ENCODE data around the gene XXYLT1.

The XXYLT1 gene

DNA sequence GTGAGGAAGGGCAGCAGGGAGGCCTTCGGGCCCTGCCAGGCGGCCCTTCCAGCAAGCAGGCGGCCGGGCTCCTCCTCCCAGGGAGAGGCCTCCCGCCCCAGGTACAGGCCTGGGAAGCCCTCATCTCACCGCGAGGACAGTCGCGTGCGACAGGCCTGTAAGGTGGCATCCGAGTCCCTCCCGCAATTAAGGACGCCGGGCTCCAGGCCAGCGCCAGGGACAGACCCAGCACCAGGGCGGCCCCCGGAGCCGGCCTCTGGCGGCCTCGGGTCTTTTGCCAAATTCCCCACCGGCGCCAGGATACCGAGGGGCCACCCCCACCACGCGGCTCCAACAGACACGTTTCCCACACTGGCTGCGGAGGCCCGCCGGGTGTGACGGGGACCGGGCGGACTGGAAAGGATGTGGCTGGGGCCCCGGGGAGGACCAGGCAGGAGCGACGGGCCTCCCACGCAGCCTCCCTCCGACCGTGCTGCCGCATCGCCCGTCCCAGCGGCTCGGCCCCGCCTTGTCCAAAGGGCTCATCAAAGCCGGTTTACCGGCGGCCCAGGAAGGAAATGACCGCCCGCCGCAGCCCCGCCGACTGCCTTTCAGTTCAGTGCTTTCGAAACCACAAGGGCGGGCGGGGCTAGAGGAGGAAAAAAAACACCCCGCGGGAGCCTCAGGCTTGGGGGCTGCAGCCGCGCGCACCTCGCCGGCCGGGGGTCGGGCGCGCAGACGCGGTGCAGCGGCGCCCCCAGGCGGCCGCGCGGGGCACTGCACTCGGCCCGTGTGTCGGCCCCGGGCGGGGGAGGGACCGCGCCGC, 11.3 kb downstream of the XXYLT1 start (continued):
- peak; percentile 74 for TF ChIP-seq ZNF548 (tag by site-specific recombination; IDR thresholded peaks at IDR 0.05)
- no peak for TF ChIP-seq PRDM1 (tag by site-specific recombination; IDR thresholded peaks at IDR 0.05)
- TF ChIP-seq, protein P1, sequence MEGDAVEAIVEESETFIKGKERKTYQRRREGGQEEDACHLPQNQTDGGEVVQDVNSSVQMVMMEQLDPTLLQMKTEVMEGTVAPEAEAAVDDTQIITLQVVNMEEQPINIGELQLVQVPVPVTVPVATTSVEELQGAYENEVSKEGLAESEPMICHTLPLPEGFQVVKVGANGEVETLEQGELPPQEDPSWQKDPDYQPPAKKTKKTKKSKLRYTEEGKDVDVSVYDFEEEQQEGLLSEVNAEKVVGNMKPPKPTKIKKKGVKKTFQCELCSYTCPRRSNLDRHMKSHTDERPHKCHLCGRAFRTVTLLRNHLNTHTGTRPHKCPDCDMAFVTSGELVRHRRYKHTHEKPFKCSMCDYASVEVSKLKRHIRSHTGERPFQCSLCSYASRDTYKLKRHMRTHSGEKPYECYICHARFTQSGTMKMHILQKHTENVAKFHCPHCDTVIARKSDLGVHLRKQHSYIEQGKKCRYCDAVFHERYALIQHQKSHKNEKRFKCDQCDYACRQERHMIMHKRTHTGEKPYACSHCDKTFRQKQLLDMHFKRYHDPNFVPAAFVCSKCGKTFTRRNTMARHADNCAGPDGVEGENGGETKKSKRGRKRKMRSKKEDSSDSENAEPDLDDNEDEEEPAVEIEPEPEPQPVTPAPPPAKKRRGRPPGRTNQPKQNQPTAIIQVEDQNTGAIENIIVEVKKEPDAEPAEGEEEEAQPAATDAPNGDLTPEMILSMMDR (tag by site-specific recombination; IDR thresholded peaks at IDR 0.05): 0 out of 2 replicates have a peak, but pooled peaks have one; percentile 3
- no peak for TF ChIP-seq KLF10 (tag by site-specific recombination; IDR thresholded peaks at IDR 0.05)
- TF ChIP-seq ZNF175 (tag by site-specific recombination; IDR thresholded peaks at IDR 0.05): no peak
- TF ChIP-seq ZNF792 (tag by site-specific recombination; IDR thresholded peaks at IDR 0.05): no peak
- no peak for TF ChIP-seq ZNF157 (tag by site-specific recombination; IDR thresholded peaks at IDR 0.05)
- no peak for TF ChIP-seq ZNF701 (tag by site-specific recombination; IDR thresholded peaks at IDR 0.05)
- TF ChIP-seq ZNF404 (tag by site-specific recombination; IDR thresholded peaks at IDR 0.05): no peak
- TF ChIP-seq FEZF1 (tag by site-specific recombination; IDR thresholded peaks at IDR 0.05): peak; percentile 81
- TF ChIP-seq KLF1 (tag by site-specific recombination; IDR thresholded peaks at IDR 0.05): peak; percentile 52
- TF ChIP-seq TRIM28 (IDR thresholded peaks at IDR 0.05; ENCODE audit: borderline replicate concordance, low read length): 0 out of 2 replicates have a peak, but pooled peaks have one; percentile 7
- TF ChIP-seq ZNF140 (tag by site-specific recombination; IDR thresholded peaks at IDR 0.05): no peak
- TF ChIP-seq ZBTB21 (tag by site-specific recombination; IDR thresholded peaks at IDR 0.05): no peak
- TF ChIP-seq, protein P2, sequence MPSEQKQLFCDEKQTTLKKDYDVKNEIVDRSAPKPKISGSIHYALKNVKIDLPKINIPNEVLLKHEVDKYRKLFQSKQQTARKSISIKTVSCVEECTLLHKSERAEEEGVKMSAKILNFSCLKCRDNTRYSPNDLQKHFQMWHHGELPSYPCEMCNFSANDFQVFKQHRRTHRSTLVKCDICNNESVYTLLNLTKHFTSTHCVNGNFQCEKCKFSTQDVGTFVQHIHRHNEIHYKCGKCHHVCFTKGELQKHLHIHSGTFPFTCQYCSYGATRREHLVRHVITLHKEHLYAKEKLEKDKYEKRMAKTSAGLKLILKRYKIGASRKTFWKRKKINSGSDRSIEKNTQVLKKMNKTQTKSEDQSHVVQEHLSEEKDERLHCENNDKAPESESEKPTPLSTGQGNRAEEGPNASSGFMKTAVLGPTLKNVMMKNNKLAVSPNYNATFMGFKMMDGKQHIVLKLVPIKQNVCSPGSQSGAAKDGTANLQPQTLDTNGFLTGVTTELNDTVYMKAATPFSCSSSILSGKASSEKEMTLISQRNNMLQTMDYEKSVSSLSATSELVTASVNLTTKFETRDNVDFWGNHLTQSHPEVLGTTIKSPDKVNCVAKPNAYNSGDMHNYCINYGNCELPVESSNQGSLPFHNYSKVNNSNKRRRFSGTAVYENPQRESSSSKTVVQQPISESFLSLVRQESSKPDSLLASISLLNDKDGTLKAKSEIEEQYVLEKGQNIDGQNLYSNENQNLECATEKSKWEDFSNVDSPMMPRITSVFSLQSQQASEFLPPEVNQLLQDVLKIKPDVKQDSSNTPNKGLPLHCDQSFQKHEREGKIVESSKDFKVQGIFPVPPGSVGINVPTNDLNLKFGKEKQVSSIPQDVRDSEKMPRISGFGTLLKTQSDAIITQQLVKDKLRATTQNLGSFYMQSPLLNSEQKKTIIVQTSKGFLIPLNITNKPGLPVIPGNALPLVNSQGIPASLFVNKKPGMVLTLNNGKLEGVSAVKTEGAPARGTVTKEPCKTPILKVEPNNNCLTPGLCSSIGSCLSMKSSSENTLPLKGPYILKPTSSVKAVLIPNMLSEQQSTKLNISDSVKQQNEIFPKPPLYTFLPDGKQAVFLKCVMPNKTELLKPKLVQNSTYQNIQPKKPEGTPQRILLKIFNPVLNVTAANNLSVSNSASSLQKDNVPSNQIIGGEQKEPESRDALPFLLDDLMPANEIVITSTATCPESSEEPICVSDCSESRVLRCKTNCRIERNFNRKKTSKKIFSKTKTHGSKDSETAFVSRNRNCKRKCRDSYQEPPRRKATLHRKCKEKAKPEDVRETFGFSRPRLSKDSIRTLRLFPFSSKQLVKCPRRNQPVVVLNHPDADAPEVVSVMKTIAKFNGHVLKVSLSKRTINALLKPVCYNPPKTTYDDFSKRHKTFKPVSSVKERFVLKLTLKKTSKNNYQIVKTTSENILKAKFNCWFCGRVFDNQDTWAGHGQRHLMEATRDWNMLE (tag by site-specific recombination; conservative IDR thresholded peaks at IDR 0.05; ENCODE audit: low read depth): no peak
- TF ChIP-seq GLIS2 (tag by site-specific recombination; IDR thresholded peaks at IDR 0.05): peak; percentile 85
- TF ChIP-seq ZNF707 (tag by site-specific recombination; IDR thresholded peaks at IDR 0.05): no peak
- TF ChIP-seq, protein P3, sequence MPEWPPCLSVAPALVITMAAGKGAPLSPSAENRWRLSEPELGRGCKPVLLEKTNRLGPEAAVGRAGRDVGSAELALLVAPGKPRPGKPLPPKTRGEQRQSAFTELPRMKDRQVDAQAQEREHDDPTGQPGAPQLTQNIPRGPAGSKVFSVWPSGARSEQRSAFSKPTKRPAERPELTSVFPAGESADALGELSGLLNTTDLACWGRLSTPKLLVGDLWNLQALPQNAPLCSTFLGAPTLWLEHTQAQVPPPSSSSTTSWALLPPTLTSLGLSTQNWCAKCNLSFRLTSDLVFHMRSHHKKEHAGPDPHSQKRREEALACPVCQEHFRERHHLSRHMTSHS (tag by site-specific recombination; IDR thresholded peaks at IDR 0.05): no peak
- no peak for TF ChIP-seq ZBTB1 (tag by site-specific recombination; IDR thresholded peaks at IDR 0.05)
- TF ChIP-seq ZNF239 (tag by site-specific recombination; IDR thresholded peaks at IDR 0.05): no peak
- no peak for TF ChIP-seq ZNF324 (tag by site-specific recombination; IDR thresholded peaks at IDR 0.05)
- TF ChIP-seq ZNF248 (tag by site-specific recombination; IDR thresholded peaks at IDR 0.05): no peak
- TF ChIP-seq ZNF791 (tag by site-specific recombination; IDR thresholded peaks at IDR 0.05): no peak
- peak; percentile 53 for TF ChIP-seq ZNF341 (tag by site-specific recombination; IDR thresholded peaks at IDR 0.05; ENCODE audit: low read depth)
- no peak for TF ChIP-seq SCRT2 (tag by site-specific recombination; IDR thresholded peaks at IDR 0.05)
- no peak for TF ChIP-seq ZNF558 (tag by site-specific recombination; IDR thresholded peaks at IDR 0.05)
- TF ChIP-seq, protein P4, sequence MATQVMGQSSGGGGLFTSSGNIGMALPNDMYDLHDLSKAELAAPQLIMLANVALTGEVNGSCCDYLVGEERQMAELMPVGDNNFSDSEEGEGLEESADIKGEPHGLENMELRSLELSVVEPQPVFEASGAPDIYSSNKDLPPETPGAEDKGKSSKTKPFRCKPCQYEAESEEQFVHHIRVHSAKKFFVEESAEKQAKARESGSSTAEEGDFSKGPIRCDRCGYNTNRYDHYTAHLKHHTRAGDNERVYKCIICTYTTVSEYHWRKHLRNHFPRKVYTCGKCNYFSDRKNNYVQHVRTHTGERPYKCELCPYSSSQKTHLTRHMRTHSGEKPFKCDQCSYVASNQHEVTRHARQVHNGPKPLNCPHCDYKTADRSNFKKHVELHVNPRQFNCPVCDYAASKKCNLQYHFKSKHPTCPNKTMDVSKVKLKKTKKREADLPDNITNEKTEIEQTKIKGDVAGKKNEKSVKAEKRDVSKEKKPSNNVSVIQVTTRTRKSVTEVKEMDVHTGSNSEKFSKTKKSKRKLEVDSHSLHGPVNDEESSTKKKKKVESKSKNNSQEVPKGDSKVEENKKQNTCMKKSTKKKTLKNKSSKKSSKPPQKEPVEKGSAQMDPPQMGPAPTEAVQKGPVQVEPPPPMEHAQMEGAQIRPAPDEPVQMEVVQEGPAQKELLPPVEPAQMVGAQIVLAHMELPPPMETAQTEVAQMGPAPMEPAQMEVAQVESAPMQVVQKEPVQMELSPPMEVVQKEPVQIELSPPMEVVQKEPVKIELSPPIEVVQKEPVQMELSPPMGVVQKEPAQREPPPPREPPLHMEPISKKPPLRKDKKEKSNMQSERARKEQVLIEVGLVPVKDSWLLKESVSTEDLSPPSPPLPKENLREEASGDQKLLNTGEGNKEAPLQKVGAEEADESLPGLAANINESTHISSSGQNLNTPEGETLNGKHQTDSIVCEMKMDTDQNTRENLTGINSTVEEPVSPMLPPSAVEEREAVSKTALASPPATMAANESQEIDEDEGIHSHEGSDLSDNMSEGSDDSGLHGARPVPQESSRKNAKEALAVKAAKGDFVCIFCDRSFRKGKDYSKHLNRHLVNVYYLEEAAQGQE (tag by site-specific recombination; IDR thresholded peaks at IDR 0.05): no peak
- TF ChIP-seq ZNF768 (tag by site-specific recombination; IDR thresholded peaks at IDR 0.05): no peak
- TF ChIP-seq SP2 (tag by site-specific recombination; IDR thresholded peaks at IDR 0.05): peak; percentile 62
- TF ChIP-seq SALL2 (tag by site-specific recombination; IDR thresholded peaks at IDR 0.05; ENCODE audit: borderline replicate concordance): no peak
- peak; percentile 92 for TF ChIP-seq GLIS1 (tag by site-specific recombination; IDR thresholded peaks at IDR 0.05)
- TF ChIP-seq ZNF266 (tag by site-specific recombination; IDR thresholded peaks at IDR 0.05; ENCODE audit: low read depth): no peak

All from HEK293 (cell line).